ENCODE results near the gene ABTB2. TPM values are rescaled to one million over a fixed set of nuclear protein-coding genes. Genes with fewer than 3 reads are reported as not detected.

The ABTB2 gene
- total and polyA plus RNA-seq, 10 of the 15 experiments (the other 5 are each of a cell fraction or from before 2014, with no cell fraction given), result 0.13 to 2.1 (median 0.72) TPM

- no peak overlapping the region for H3K27ac ChIP-seq (ENCODE audit: control insufficient read depth, insufficient read depth)
- peaks cover 3% of the 10 kb centered on the region; the same call in 1 of the 2 replicates for H4K20me1 ChIP-seq (ENCODE audit: control insufficient read depth, insufficient read depth)
- RAD21 ChIA-PET (ENCODE audit: unreplicated experiment), result interaction anchor here (0.7 to 14.6 kb wide), 3 partner anchors 9 to 289 kb away, joined by 3 to 249 read pairs (median 3); no protein-coding TSS in a partner anchor
- CTCF ChIA-PET, result interaction anchor here (1.2 to 4.3 kb wide), 2 partner anchors 119 to 171 kb away, joined by 3 to 26 read pairs; no protein-coding TSS in a partner anchor
- H3K36me3 ChIP-seq (ENCODE audit: control insufficient read depth in 2 of 2, insufficient read depth in 2 of 2, low read length in 1 of 2), result no peaks in the 10 kb centered on the region
- H3K79me2 ChIP-seq (ENCODE audit: control insufficient read depth, insufficient read depth, low read length), result no peaks in the 10 kb centered on the region; the same call in 1 of the 2 replicates
- SMC1A ChIA-PET (ENCODE audit: uncharacterized antibody, unreplicated experiment), result interaction anchor here (0.6 to 2.7 kb wide), 4 partner anchors 10 to 53 kb away, joined by 3 to 10 read pairs (median 3); no protein-coding TSS in a partner anchor
- no peak overlapping the region for H2AFZ ChIP-seq (ENCODE audit: control insufficient read depth, low read depth, low read length)
- intact Hi-C loops (cut with micrococcal nuclease; ENCODE audit: unreplicated experiment), result no loop called here
- H3K27me3 ChIP-seq (replicated peaks in 1 of 2; ENCODE audit: control insufficient read depth in 2 of 2, insufficient read depth in 2 of 2, low read length in 1 of 2), result no peaks in the 10 kb centered on the region
- no peak overlapping the region for H3K4me2 ChIP-seq (ENCODE audit: control insufficient read depth, insufficient read depth)
- in situ Hi-C loops (cut with MboI), result no loop called here
- BruUV-seq (replicated peaks), result no TSS peak
- POLR2A ChIA-PET, result interaction anchor here (0.6 kb wide), 1 partner anchor 1648 kb away, joined by 4 read pairs; no protein-coding TSS in a partner anchor
- DNase-seq (ENCODE audit: low read depth, low spot score) (no peak), ATAC-seq (no peak), FAIRE-seq (no peak)
- no peak for TF ChIP-seq BCL3 (IDR thresholded peaks at IDR 0.05; ENCODE audit: borderline replicate concordance, insufficient read depth, low read depth, low read length, poor library complexity, severe bottlenecking)
- no peak for TF ChIP-seq ESRRA (IDR thresholded peaks at IDR 0.05; ENCODE audit: low read length)
- TF ChIP-seq REST (IDR thresholded peaks at IDR 0.05; ENCODE audit: low read depth, low read length), result no peak
- no peak overlapping the region for H3K4me3 ChIP-seq
- 95% methylated on average over 3 of the region's 3 CpGs for WGBS (ENCODE audit: insufficient coverage, insufficient replicate concordance, low lambda C conversion rate, missing lambda C conversion rate)
- H3K9ac ChIP-seq (ENCODE audit: control insufficient read depth, insufficient read depth, low read length), result no peak overlapping the region
- no peaks in the 10 kb centered on the region for H3K9me3 ChIP-seq (replicated peaks; ENCODE audit: control insufficient read depth, insufficient read depth, low read length)
- no peaks in the 10 kb centered on the region for H3K4me1 ChIP-seq (ENCODE audit: control insufficient read depth, insufficient read depth, low read length)
These were observed 12.3 kb downstream of the ABTB2 start for GRCh38 chr11:34345540-34345876.
